Naive thymus-derived CD4-positive, alpha-beta T cell (primary cell): ENCODE results near the gene SRP14. TPM values are rescaled to one million over a fixed set of nuclear protein-coding genes. Genes with fewer than 3 reads are reported as not detected.
A peak's percentile ranks its signal among the peaks of the same experiment; 100 is the strongest.
"Not testable (repeated sequence)": the region's sequence is repeated elsewhere in the genome, so short reads cannot be mapped to it uniquely, and the experiment has no call there.

Experiments
- ATAC-seq: fragments of 150-1000 bp; cut with Tn5 transposase; 2 replicates; pipeline ENCODE4 v1.10.0; 2021; ENCODE audit warnings: mild to moderate bottlenecking, moderate library complexity
- CTCF ChIA-PET: fragments of 350-600 bp; sonication (Branson Sonifier 250); formaldehyde crosslinking; loops from one replicate; lab custom pipeline; 2021; ENCODE audit warnings: antibody characterized with exemption; lab: Charles Lee
- POLR2A ChIA-PET: fragments of 350-600 bp; sonication (Branson Sonifier 250); formaldehyde crosslinking; loops from one replicate; lab custom pipeline; 2021; ENCODE audit warnings: antibody characterized with exemption, inconsistent platforms; lab: Charles Lee
- DNase-seq, 9 donors: peaks; one replicate each; pipeline versions ENCODE4 v3.0.0 to v3.0.0-alpha.2; 2020 to 2022; ENCODE audit warnings: mixed read lengths in 1 of 9
- H3K27ac ChIP-seq: one replicate; pipeline ENCODE4 v1.7.0; 2013; ENCODE audit warnings: mild to moderate bottlenecking, low read depth, low read length, moderate library complexity
- H3K27me3 ChIP-seq, 2 donors: one replicate each; pipeline ENCODE4 v1.7.0; 2013; ENCODE audit warnings: low read length in 2 of 2, mild to moderate bottlenecking in 2 of 2, moderate library complexity in 2 of 2; ENCODE audit not compliant: control insufficient read depth in 2 of 2, insufficient read depth in 2 of 2
- H3K36me3 ChIP-seq, 3 experiments: 1 replicate in 2 of 3; 2 replicates in 1 of 3; pipeline ENCODE4 v1.7.0; 2013; ENCODE audit warnings: low read length in 3 of 3, mild to moderate bottlenecking in 3 of 3, moderate library complexity in 1 of 3; ENCODE audit not compliant: insufficient read depth in 3 of 3, control insufficient read depth in 2 of 3
- H3K4me1 ChIP-seq, 2 donors: one replicate each; pipeline ENCODE4 v1.7.0; 2013; ENCODE audit warnings: low read length in 2 of 2, mild to moderate bottlenecking in 2 of 2, moderate library complexity in 1 of 2; ENCODE audit not compliant: control insufficient read depth in 2 of 2, insufficient read depth in 2 of 2
- H3K4me3 ChIP-seq: 2 replicates; pipeline ENCODE4 v1.7.0; 2013; ENCODE audit warnings: mild to moderate bottlenecking, low read length
- H3K9me3 ChIP-seq, 3 experiments: 1 replicate in 2 of 3; 2 replicates in 1 of 3; pipeline ENCODE4 v1.7.0; 2013; ENCODE audit warnings: low read length in 3 of 3; ENCODE audit not compliant: control insufficient read depth in 2 of 3
- H3K27ac Mint-ChIP-seq, 9 donors: one replicate each; pipeline ENCODE4 v1.8.0; 2020 to 2022; ENCODE audit warnings: mixed read lengths in 9 of 9, mild to moderate bottlenecking in 8 of 9, moderate library complexity in 5 of 9, inconsistent platforms in 2 of 9
- H3K27me3 Mint-ChIP-seq, 5 donors: one replicate each; pipeline ENCODE4 v1.8.0; 2021 to 2022; ENCODE audit warnings: mixed read lengths in 5 of 5, mild to moderate bottlenecking in 1 of 5
- H3K36me3 Mint-ChIP-seq, 5 donors: one replicate each; pipeline ENCODE4 v1.8.0; 2020 to 2022; ENCODE audit warnings: mixed read lengths in 5 of 5, mild to moderate bottlenecking in 3 of 5, inconsistent platforms in 1 of 5
- H3K4me1 Mint-ChIP-seq, 7 donors: one replicate each; pipeline ENCODE4 v1.8.0; 2020 to 2022; ENCODE audit warnings: mixed read lengths in 7 of 7, mild to moderate bottlenecking in 3 of 7, inconsistent platforms in 1 of 7
- H3K4me3 Mint-ChIP-seq, 10 donors: one replicate each; pipeline ENCODE4 v1.8.0; 2020 to 2022; ENCODE audit warnings: mild to moderate bottlenecking in 10 of 10, mixed read lengths in 10 of 10, moderate library complexity in 6 of 10, inconsistent platforms in 2 of 10
- H3K9me3 Mint-ChIP-seq, 11 donors: one replicate each; pipeline ENCODE4 v1.8.0; 2020 to 2022; ENCODE audit warnings: mixed read lengths in 11 of 11, mild to moderate bottlenecking in 4 of 11, inconsistent platforms in 1 of 11, moderate library complexity in 1 of 11
- intact Hi-C, 2 donors: fragments of 100-400 bp; cut with micrococcal nuclease; formaldehyde crosslinking; loops; one replicate each; pipeline ENCODE4 v1.15.1; 2023
- polyA plus RNA-seq, 2 donors: library from polyadenylated mRNA; unstranded; fragments of 300-500 nt; fragmentation: Illumina TruSeq; gene quantifications; one replicate each; pipeline ENCODE4 v1.2.3, GENCODE V29; 2021
- total RNA-seq, 6 experiments: library from RNA in 5 of 6; stranded (reverse) in 5 of 6; gene quantifications; 1 replicate in 5 of 6; 2 replicates in 1 of 6; pipeline ENCODE4 v1.2.3 and lab custom pipeline; 2021 to 2026

The SRP14 gene
- total and polyA plus RNA-seq, 7 experiments from 2014 or later, result 92.1 to 963 (median 112) TPM

DNA sequence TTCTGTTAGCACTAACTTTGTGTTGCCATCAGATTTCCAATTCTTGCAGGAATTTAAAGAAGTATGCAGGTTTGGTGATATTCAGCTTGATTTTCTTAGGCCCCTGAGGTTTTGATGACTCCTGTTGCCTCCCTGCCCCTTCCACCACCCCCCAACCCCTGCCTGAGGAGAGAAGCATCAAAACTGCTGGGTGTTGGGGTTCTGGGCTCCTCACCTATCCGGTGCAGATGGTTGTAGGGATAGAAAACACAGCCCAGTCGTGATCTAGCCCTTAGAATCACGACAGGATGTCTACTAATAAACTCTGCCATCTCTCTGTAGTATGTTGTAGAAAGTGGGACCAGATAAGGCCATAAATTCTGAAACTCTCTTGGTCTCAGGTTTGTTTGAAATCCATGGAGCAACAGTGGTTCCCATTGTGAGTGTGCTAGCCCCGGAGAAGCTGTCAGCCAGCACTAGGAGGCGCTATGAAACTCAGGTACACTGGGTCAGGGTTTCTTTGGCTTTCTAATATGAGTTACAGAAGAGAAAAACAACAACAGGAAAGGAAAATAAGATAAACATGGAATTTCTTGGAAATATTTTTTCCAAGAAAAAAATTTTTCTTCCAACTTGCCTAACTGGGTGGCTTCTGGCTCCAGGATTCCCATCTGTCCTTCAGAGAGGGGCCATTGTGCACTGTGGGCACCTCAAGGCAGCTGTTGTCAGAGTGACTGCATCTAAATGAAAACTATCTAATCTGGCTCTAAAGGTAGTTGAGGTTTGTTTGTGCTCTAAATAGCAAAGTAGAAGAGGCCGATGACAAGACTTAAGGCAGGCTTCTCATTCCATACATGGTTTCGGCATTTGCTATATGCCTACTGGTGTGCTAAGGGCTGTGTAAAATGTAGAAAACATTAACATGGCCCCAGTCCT, 8.7 kb downstream of the SRP14 start:
- DNase-seq, result no peak
- Mint-ChIP-seq H3K27ac (peak overlapping the region in 3 of 9 donors; percentile 21 to 70 (median 26)), H3K27me3 (no peaks in the 10 kb centered on the region), H3K4me3 (no peak overlapping the region), H3K36me3 (peaks cover 0 to 26% (median 15%) of the 10 kb centered on the region in 5 donors), H3K9me3 (no peaks in the 10 kb centered on the region), H3K4me1 (peaks cover 0 to 4% (median 0%) of the 10 kb centered on the region in 7 donors)
- ChIA-PET POLR2A (interaction anchor here (0.5 to 1.3 kb wide), 2 partner anchors 9 to 113 kb away, joined by 3 to 4 read pairs; no protein-coding TSS in a partner anchor), CTCF (no interaction called here)
- H3K9me3 ChIP-seq, result no peaks in the 10 kb centered on the region
- intact Hi-C loops, result no loop called here
- ATAC-seq, result peak; percentile 41
- no peak overlapping the region for H3K27ac ChIP-seq
- H3K4me3 ChIP-seq, result no peak overlapping the region
- peaks cover 20 to 58% (median 22%) of the 10 kb centered on the region in 3 experiments for H3K36me3 ChIP-seq
- no peaks in the 10 kb centered on the region for H3K27me3 ChIP-seq
- no peaks in the 10 kb centered on the region for H3K4me1 ChIP-seq

DNA sequence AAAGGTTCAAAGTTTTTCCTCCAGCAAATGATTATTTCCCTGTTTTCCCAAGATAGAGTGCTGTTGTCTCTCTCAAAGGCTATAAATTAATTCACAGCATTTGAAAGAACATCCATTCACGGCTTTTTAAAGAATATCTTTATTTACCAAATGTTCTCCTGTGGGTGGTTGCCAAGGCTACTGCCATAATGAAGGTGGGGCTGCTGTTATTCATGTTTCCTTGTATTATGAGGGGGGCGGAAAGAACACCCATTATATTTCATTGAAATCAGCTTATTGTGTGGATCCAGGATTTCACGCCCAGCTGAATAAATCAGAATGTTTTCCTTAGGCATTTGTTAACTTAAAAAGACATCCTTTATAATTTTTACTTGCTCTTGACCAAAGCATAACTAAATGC, 10.1 kb downstream of the SRP14 start:
- Mint-ChIP-seq H3K36me3 (peaks cover 0 to 28% (median 11%) of the 10 kb centered on the region in 5 donors), H3K27ac (peak overlapping the region in 1 of 9 donors; percentile 69)
- POLR2A ChIA-PET, result no interaction called here

GRCh38 chr15:40028193-40028592, 10.8 kb downstream of the SRP14 start:
- ATAC-seq (no peak), DNase-seq (no peak)
- Mint-ChIP-seq H3K4me3 (no peak overlapping the region), H3K4me1 (peaks cover 0 to 2% (median 0%) of the 10 kb centered on the region in 7 donors), H3K27ac (peak overlapping the region in 1 of 9 donors; percentile 51), H3K27me3 (no peaks in the 10 kb centered on the region), H3K36me3 (peaks cover 0 to 32% (median 15%) of the 10 kb centered on the region in 5 donors), H3K9me3 (no peaks in the 10 kb centered on the region)
- Histone ChIP-seq H3K9me3 (no peaks in the 10 kb centered on the region), H3K27me3 (no peaks in the 10 kb centered on the region), H3K4me1 (no peaks in the 10 kb centered on the region), H3K4me3 (no peak overlapping the region), H3K27ac (no peak overlapping the region), H3K36me3 (peaks cover 9 to 50% (median 10%) of the 10 kb centered on the region in 3 experiments)
- POLR2A ChIA-PET, result no interaction called here
- CTCF ChIA-PET, result interaction anchor here (0.7 kb wide), 1 partner anchor 9 kb away, joined by 3 read pairs; no protein-coding TSS in a partner anchor
- intact Hi-C loops, result no loop called here

More for the DNA sequence above, 10.1 kb downstream of the SRP14 start:
- ATAC-seq (no peak), DNase-seq (no peak)
- CTCF ChIA-PET, result no interaction called here
- H3K27me3 Mint-ChIP-seq, result no peaks in the 10 kb centered on the region
- Histone ChIP-seq H3K36me3 (peaks cover 10 to 50% (median 10%) of the 10 kb centered on the region in 3 experiments), H3K27me3 (no peaks in the 10 kb centered on the region), H3K4me1 (no peaks in the 10 kb centered on the region), H3K4me3 (no peak overlapping the region), H3K9me3 (no peaks in the 10 kb centered on the region), H3K27ac (no peak overlapping the region)
- peaks cover 0 to 2% (median 0%) of the 10 kb centered on the region in 7 donors for H3K4me1 Mint-ChIP-seq
- intact Hi-C loops, result no loop called here
- H3K4me3 Mint-ChIP-seq, result no peak overlapping the region
- H3K9me3 Mint-ChIP-seq, result no peaks in the 10 kb centered on the region

DNA sequence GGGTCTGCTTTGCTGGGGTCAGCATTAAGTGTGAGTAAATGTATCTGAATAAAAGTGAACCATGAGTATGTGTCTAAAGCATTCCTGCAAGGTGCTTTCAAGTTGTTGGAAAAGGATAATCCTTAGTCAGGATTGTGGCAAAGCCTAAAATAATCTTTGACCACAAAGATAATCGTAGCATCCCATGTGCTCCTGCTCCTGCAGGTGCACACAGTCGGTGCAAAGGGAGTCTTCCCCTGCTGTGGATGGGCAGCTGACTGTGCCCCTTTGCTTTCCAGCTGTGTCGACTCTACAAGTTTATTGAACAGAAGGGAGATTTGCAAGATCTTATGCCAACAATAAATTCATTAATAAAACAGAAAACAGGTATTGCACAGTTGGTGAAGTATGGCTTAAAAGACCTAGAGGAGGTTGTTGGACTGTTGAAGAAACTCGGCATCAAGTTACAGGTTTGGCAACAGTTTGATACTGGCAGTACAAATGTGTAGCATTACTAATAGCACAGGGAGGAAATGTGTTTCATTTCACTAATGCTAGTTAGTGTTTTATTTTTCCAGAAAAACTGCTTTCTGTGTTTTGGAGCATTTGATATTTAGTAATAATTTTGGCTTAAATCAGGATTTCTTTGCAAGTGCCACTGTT, 22.6 kb downstream of the SRP14 start:
- no peak for ATAC-seq
- no peaks in the 10 kb centered on the region for H3K4me1 ChIP-seq
- Mint-ChIP-seq H3K9me3 (peaks cover 0 to 29% (median 17%) of the 10 kb centered on the region in 11 donors), H3K36me3 (peaks cover 36 to 70% (median 58%) of the 10 kb centered on the region in 5 donors), H3K4me3 (no peak overlapping the region), H3K4me1 (no peaks in the 10 kb centered on the region), H3K27ac (no peak overlapping the region), H3K27me3 (no peaks in the 10 kb centered on the region)
- H3K27ac ChIP-seq, result no peak overlapping the region
- H3K4me3 ChIP-seq, result no peak overlapping the region
- no peaks in the 10 kb centered on the region for H3K27me3 ChIP-seq
- DNase-seq, result no peak
- intact Hi-C loops, result no loop called here
- ChIA-PET CTCF (no interaction called here), POLR2A (interaction anchor here (0.6 kb wide), 1 partner anchor 119 kb away, joined by 4 read pairs; no protein-coding TSS in a partner anchor)
- H3K9me3 ChIP-seq, result peaks cover 0 to 11% (median 8%) of the 10 kb centered on the region in 3 experiments
- peaks cover 0 to 35% (median 11%) of the 10 kb centered on the region in 3 experiments for H3K36me3 ChIP-seq

GRCh38 chr15:40014390-40014789, 24.6 kb downstream of the SRP14 start:
- CTCF ChIA-PET, result no interaction called here
- peaks cover 29 to 76% (median 62%) of the 10 kb centered on the region in 5 donors for H3K36me3 Mint-ChIP-seq
- intact Hi-C loops, result no loop called here

GRCh38 chr15:40013372-40013771, 25.6 kb downstream of the SRP14 start:
- peak overlapping the region in 1 of 9 donors; percentile 45 for H3K27ac Mint-ChIP-seq
- CTCF ChIA-PET, H3K27me3 ChIP-seq, H3K27ac ChIP-seq, H3K4me3 Mint-ChIP-seq, DNase-seq, POLR2A ChIA-PET, H3K4me3 ChIP-seq, H3K27me3 Mint-ChIP-seq, H3K4me1 ChIP-seq, ATAC-seq, H3K4me1 Mint-ChIP-seq, intact Hi-C loops: not testable (repeated sequence)
- Histone ChIP-seq H3K36me3 (peaks cover 0 to 16% (median 0%) of the 10 kb centered on the region in 3 experiments), H3K9me3 (peaks cover 0 to 11% (median 8%) of the 10 kb centered on the region in 3 experiments)
- peaks cover 0 to 29% (median 17%) of the 10 kb centered on the region in 11 donors for H3K9me3 Mint-ChIP-seq
- H3K36me3 Mint-ChIP-seq, result peaks cover 27 to 74% (median 66%) of the 10 kb centered on the region in 5 donors

More at GRCh38 chr15:40014390-40014789, 24.6 kb downstream of the SRP14 start:
- Mint-ChIP-seq H3K4me1 (no peaks in the 10 kb centered on the region), H3K27ac (no peak overlapping the region), H3K27me3 (no peaks in the 10 kb centered on the region), H3K9me3 (peaks cover 0 to 29% (median 17%) of the 10 kb centered on the region in 11 donors), H3K4me3 (no peak overlapping the region)
- no peak overlapping the region for H3K4me3 ChIP-seq
- POLR2A ChIA-PET, result no interaction called here
- DNase-seq (no peak), ATAC-seq (no peak)
- peaks cover 0 to 21% (median 7%) of the 10 kb centered on the region in 3 experiments for H3K36me3 ChIP-seq
- no peaks in the 10 kb centered on the region for H3K4me1 ChIP-seq
- H3K9me3 ChIP-seq, result peaks cover 0 to 11% (median 8%) of the 10 kb centered on the region in 3 experiments
- H3K27me3 ChIP-seq, result no peaks in the 10 kb centered on the region
- no peak overlapping the region for H3K27ac ChIP-seq
